GM19240 (cell line): ENCODE results near the gene ASTN1.

Experiments
- DNase-seq: peaks from one replicate; pipeline ENCODE4 v3.0.0; 2011; ENCODE audit warnings: low spot score; ENCODE audit not compliant: insufficient read length

Gene ASTN1

DNA sequence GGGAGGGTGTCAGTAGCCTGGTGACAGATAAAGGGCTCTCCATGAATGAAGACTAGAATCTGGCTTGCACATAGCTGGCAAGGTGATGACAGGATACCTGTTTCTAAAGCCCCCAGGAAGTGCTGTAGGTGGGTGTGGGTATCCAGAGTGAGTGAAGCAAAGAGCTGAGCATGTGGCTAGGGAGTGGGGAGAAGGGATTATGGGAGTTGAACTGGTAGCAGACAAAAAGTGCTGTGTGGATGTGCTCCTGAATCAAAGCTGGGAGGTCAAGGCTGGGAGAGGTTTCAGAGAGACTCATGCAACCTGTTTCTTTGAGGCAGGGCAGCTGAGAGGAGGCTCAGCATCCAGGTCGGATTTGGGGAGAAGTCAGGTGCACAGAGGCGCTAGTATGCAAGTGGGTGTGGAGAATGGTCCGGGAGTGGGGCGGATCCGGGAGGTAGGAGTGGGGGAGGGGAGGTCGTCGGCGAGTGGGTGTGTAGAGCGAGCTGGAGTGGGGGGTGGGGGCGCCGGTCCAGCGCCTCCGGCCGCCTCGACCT lies 600 bp downstream of the ASTN1 start:
- DNase-seq, result no peak

DNA sequence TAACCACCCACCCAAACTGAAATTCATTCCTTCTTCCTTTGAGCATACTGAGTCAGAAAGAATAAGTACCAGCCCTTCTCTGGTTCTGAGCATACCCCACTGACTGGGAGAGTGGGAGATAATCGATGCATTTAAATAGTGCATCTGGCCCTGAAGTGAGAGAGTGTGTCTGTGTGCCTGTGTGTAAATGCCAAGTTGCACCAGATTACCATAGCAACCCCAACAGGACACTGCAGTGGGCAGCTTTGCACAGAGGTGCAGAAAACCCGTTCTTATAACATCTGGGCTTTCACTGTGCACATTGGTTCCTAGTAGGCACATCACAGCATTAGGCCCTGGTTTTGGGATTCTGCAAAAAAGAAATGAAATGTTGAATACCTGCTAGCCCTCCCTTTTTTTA lies 2.3 kb downstream of the ASTN1 start:
- no peak for DNase-seq

DNA sequence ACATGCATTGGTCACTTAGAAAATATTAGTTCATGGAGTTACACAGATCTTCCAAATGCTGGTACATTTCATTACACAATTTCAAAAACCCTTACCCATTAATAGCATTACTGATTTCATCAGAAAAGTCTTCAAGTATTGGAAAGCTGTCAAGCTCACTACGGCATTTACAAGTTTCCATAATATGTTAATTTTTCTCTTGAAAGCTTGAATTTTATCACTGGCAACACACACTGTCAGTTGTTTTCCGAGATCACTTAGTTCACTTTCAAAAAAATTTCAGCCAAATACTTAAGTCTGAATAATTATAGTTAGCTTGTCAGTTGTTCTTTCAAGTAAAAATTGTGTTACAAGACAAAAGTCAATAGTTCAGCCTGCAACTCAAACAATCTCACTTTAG lies 18.0 kb downstream of the ASTN1 start:
- no peak for DNase-seq

DNA sequence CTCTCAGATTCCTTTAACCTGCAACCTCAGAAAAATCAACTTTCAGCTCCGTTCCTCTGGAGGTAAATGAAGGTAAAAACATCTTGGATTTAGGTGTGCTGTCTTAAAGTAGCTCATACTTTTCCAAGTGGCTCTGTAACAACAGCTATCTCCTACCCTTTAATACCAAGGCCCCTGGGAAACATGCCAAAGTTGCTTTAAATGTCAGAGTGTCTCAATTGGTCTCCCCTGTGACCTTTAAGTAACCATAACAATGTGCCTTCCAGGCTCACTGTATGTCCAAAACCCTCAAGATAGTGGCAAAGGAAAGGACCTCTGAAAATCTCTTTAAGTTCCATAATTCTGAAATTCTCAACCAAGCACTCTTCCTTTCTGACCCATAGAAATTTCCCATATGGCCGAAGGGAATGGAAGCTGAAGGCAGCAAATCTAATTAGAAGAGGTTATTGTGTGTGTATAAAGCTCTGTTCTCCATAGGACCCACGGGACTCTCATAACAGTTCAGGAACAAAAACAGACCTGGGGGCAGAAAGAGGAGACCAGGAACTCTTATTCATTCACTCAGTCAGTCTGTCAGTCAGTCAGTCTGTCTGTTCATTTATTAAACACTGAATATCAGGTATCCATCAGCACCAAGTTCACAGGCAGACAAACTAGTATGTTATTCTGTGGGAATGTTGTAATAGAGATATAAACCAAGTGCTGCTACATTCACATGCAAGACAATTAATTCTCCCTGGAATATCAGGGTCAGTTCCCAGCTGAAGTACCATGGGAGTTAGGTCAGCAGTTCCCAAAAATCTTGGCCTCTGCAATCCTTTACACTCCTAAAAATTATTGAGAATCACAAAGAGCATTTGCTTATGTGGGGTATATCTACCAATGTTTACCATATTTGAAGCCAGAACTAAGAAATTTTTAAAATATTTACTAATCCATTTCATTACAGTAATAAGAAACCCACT lies 19.1 kb downstream of the ASTN1 start:
- DNase-seq, result no peak

GRCh38 chr1:177142791-177143271 lies 21.7 kb downstream of the ASTN1 start:
- DNase-seq, result no peak

GRCh38 chr1:177142010-177142409 lies 22.5 kb downstream of the ASTN1 start:
- DNase-seq, result no peak

DNA sequence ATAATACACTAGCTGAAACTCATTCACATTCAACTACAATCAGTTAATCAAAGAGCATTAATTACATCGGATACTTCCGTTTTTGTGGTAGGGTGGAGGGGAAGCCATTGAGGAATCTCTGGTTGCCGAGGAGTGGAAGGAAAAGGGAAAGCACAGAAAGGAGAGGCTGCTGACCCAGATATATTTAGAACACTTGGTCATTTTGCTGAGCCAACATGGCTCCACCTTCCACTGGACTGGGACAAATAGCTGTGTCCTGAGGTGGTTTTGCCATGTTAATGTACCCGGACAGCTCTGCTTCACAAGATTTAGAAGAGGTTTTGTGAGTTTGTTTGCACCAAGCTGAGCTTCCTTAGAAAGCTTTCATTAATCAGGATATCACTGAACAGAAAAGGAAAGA lies 26.2 kb downstream of the ASTN1 start:
- no peak for DNase-seq

DNA sequence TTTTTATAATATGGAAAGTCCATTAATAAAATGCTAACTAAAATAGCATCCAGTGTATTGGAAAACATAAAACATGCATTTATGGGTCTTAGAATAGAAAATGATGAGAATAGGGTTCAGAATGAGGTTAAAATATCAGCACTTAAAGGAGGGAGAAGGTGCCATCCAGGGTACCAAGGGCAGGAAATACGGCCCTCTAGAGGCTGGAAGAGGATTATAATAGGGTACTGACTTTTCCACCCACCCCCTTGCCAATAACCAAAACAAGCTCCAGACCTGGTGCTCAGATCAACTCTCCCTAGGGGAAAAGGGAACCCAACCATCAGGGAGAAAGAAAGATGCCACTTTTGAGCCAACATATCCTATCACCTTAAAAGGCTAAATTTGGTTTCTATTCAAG lies 26.7 kb downstream of the ASTN1 start:
- no peak for DNase-seq

GRCh38 chr1:177135250-177135649 lies 29.3 kb downstream of the ASTN1 start:
- no peak for DNase-seq

- DNase-seq, result no peak
Observed at GRCh38 chr1:177133977-177134538, 30.5 kb downstream of the ASTN1 start.

DNA sequence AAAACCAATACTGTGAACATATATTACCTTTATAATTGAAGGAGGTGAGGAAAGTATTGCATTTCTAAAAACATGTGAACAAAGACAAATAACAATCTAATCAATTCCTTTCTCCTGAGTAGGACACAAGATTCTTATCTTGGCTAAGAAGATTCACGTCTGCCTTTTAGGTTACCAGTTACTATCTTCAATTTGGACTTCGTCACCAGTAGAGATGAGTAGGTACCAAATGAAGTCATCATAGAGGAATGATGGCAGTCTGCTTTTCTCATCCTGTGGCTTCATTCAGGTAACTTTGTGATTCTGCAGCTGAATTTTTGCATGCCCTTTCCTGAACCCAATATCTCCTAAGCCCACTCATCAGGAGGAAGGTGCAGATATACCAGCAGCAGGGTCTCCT lies 32.4 kb downstream of the ASTN1 start:
- DNase-seq, result no peak

GRCh38 chr1:177131723-177132122 lies 32.8 kb downstream of the ASTN1 start:
- no peak for DNase-seq

DNA sequence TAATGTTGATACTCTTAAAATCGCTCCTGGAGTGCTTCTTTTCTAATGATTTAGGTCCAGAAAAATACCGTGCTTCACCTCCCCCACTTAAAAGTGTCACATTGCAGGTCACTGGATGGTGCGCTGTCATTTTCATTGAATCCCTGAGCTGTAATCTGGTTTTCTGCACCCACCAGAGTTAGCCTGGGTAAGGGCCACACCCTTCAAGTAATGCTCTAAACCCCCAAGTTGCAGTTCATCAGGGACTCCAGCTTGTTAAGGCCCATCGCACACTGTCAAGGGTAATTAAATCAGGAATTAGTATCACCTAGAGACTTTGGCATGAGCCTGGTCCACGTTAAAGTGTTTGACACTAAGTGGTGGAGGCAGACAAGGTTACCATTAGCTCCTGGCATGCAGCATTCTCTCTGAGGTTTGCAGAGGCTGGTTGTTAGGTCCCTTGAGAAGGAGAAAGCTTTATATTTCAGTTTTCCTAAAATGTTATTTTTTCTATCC lies 34.0 kb downstream of the ASTN1 start:
- DNase-seq, result no peak

DNA sequence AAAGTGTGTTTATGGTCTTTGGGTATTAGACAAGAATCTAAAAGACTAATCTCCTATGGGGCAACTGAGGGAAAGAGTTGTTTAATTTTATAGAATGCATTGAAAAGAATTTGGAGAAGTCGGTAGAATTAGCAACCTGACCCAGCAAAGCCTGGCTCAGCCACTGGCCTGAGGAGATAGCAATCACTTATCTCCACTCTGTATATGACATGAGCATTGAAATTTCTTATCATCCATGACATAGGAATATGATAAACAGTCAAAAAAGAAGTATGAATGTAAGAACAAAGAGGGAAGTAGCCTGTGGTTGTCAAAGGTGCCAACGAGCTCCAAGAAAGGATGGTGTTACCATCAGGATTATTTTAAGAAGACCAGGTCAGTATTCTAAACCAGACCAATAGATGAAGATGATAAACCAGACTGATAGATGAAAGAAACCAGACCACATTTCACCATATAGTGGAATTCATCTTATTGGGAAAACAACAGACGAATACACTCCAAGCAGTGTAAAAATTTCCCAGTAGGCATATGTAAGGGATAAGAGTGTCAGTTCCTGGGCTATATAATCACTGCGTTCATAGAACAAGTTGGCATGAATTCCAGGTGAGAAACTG lies 35.7 kb downstream of the ASTN1 start:
- DNase-seq, result no peak

- no peak for DNase-seq
Observed at GRCh38 chr1:177126267-177126666, 38.2 kb downstream of the ASTN1 start.

DNA sequence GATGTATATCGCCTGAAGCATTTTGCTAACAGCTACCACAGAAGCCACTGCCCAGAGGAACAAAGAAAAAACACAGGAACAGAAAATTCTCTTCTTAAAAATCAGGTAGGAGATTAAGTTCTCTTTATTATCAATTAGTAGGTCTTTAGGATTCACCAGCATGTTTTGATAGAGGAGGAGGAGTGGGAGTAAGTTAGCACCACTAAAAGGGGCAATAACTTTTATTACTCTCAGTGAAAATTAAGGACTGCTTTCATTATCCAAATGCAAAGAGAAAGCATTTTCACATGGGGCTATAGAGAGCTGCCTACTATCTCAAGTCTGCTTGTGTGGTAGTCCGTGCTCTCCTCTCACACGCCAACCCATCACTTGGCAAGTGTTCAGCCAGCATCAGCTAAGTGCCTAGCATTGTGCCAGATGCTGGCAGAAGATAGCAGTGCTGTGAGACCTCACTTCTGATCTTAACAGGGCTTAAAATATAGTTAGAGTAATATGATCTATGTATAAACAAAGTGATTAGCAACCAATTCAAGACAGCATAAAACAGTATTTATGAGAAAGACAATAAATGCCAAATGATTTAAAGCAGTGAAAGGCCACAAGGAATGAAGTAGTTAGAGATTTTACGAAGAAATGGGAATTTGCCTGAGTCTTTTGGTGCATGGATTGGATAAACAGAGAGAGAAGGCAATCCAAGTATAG lies 39.8 kb downstream of the ASTN1 start:
- DNase-seq, result no peak

DNA sequence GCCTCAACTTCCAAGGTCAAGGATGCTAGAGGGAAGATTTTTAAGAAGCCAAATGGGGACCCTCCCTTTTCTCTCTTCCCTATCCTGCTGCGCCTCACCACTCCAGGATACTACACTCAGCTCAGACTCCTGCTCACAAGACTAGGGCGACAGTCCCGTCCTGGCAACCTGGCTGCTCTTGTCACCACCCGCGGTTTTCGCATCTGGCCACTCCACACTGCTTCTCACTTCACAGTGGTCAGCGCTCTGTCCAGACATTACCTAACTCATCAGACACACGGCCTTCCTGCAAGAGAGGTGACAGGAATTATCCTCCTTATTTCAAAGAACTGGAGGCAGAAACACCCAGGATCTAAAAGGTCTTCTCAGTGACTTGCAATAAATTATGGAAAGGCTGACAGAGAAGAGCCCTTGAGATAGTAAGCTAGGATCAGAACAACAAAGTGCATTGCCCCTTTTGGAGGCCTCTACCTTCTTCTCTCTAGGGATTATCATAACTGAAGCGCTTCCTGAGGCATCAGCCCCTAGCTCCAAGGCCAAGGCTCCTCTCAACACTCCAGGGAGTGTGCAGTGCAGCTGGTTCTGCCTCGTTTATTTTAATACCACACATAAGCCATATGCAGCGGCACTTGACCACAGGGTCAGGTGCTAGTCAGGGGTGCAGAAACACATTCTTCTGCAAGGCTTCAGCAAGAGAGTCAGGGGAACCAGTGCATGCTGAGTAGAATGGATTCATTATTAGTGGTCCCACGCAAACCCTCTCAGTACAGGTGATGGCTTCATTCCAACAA lies 41.9 kb downstream of the ASTN1 start:
- no peak for DNase-seq

GRCh38 chr1:177119311-177119710 lies 45.2 kb downstream of the ASTN1 start:
- DNase-seq, result no peak

GRCh38 chr1:177118901-177119300 lies 45.6 kb downstream of the ASTN1 start:
- DNase-seq, result no peak

- DNase-seq, result no peak
Observed at GRCh38 chr1:177116941-177117340, 47.6 kb downstream of the ASTN1 start.
